22Rv1 (cell line): ENCODE results near the gene IGSF21.

Experiments
- CTCF ChIP-seq: fragments of 450-650 bp; IDR thresholded peaks from 2 replicates; pipeline ENCODE4 v1.5.1; 2017; ENCODE audit warnings: mild to moderate bottlenecking
- ZFX ChIP-seq: fragments of 450-650 bp; IDR thresholded peaks from 2 replicates; pipeline ENCODE4 v1.6.1; 2017; ENCODE audit warnings: antibody characterized with exemption, borderline replicate concordance

- TF ChIP-seq CTCF (peak; percentile 83), ZFX (no peak)
These were observed 192.1 kb downstream of the IGSF21 start for GRCh38 chr1:18299441-18300338.
